ENCODE results near the gene CRIP3. TPM values are rescaled to one million over a fixed set of nuclear protein-coding genes. Genes with fewer than 3 reads are reported as not detected.
"Not testable (repeated sequence)": the region's sequence is repeated elsewhere in the genome, so short reads cannot be mapped to it uniquely, and the experiment has no call there.

Gene CRIP3
- total RNA-seq, 2 donors from 2014 or later = 0.85 to 1.5 TPM

GRCh38 chr6:43310134-43310533 is 1.5 kb upstream of the CRIP3 start:
- DNase-seq (no peak), ATAC-seq (no peak)
- intact Hi-C loops (cut with DNase I) = no loop called here

GRCh38 chr6:43308990-43309477 is 408 bp upstream of the CRIP3 start:
- intact Hi-C loops (cut with DNase I) = no loop called here
- no peak for ATAC-seq

GRCh38 chr6:43307451-43308100 is 1.1 kb downstream of the CRIP3 start:
- ATAC-seq (peak in 1 of 2 donors; percentile 10), DNase-seq (no peak)

More at GRCh38 chr6:43308990-43309477, 408 bp upstream of the CRIP3 start:
- DNase-seq = no peak

GRCh38 chr6:43306086-43306485 is 2.5 kb downstream of the CRIP3 start:
- DNase-seq (no peak), ATAC-seq (peak in 1 of 2 donors; percentile 5)
- intact Hi-C loops (cut with DNase I) = no loop called here

More at GRCh38 chr6:43307451-43308100, 1.1 kb downstream of the CRIP3 start:
- intact Hi-C loops (cut with DNase I) = no loop called here

- DNase-seq (no peak), ATAC-seq (no peak)
- intact Hi-C loops (cut with DNase I) = no loop called here
These were observed 3.7 kb downstream of the CRIP3 start for GRCh38 chr6:43304882-43305281.

- intact Hi-C loops (cut with DNase I) = no loop called here
- DNase-seq = no peak
- no peak for ATAC-seq
These were observed 4.3 kb downstream of the CRIP3 start for GRCh38 chr6:43304361-43304760.

- ATAC-seq (no peak), DNase-seq (no peak)
- intact Hi-C loops (cut with DNase I) = no loop called here
These were observed 4.8 kb downstream of the CRIP3 start for GRCh38 chr6:43303751-43304331.

GRCh38 chr6:43303006-43303405 is 5.6 kb downstream of the CRIP3 start:
- intact Hi-C loops (cut with DNase I); ATAC-seq; DNase-seq: not testable (repeated sequence)

GRCh38 chr6:43302126-43302525 is 6.5 kb downstream of the CRIP3 start:
- intact Hi-C loops (cut with DNase I) = no loop called here
- no peak for ATAC-seq
- DNase-seq = no peak

GRCh38 chr6:43301081-43301870 is 7.3 kb downstream of the CRIP3 start:
- ATAC-seq (no peak), DNase-seq (no peak)
- intact Hi-C loops (cut with DNase I) = no loop called here

GRCh38 chr6:43299338-43300293 is 9.0 kb downstream of the CRIP3 start:
- no peak for ATAC-seq
- no peak for DNase-seq
- intact Hi-C loops (cut with DNase I) = no loop called here

- intact Hi-C loops (cut with DNase I) = no loop called here
- ATAC-seq (no peak), DNase-seq (no peak)
These were observed 9.9 kb downstream of the CRIP3 start for GRCh38 chr6:43298565-43299337.

- ATAC-seq (peak; percentile 68 to 71), DNase-seq (peak; percentile 46)
- intact Hi-C loops (cut with DNase I) = no loop called here
These were observed 10.7 kb downstream of the CRIP3 start, which contains the start of gene SLC22A7 for GRCh38 chr6:43297644-43298564. Gene SLC22A7, plus strand, starts transcription at chr6:43298260. Its CDS starts 99 bp downstream, at chr6:43298359.

- ATAC-seq (no peak), DNase-seq (no peak)
- intact Hi-C loops (cut with DNase I) = no loop called here
These were observed 11.7 kb downstream of the CRIP3 start for GRCh38 chr6:43296780-43297497.

GRCh38 chr6:43295456-43295855 is 13.2 kb downstream of the CRIP3 start:
- DNase-seq (no peak), ATAC-seq (no peak)
- intact Hi-C loops (cut with DNase I) = no loop called here

- no peak for ATAC-seq
- no peak for DNase-seq
- intact Hi-C loops (cut with DNase I) = no loop called here
These were observed 14.1 kb downstream of the CRIP3 start for GRCh38 chr6:43294536-43294935.
